NCI-H460 (cell line): ENCODE data around the gene MASP1. TPM values are rescaled to one million over a fixed set of nuclear protein-coding genes. Genes with fewer than 3 reads are reported as not detected.
"Not testable (repeated sequence)": the region's sequence is repeated elsewhere in the genome, so short reads cannot be mapped to it uniquely, and the experiment has no call there.

Experiments used
- DNase-seq: peaks from one replicate; pipeline ENCODE4 v3.0.0-alpha.2; 2016; ENCODE audit warnings: low read depth; ENCODE audit errors: extremely low read depth
- total RNA-seq: library from RNA; depleted of rRNA; stranded (reverse); fragments of >200 nt; shearing (Covaris generic); gene quantifications from 2 replicates; pipeline ENCODE4 v1.2.3, GENCODE V29; 2014

MASP1 gene
- total RNA-seq, 1 experiment from 2014 or later: 0.02 TPM

DNA sequence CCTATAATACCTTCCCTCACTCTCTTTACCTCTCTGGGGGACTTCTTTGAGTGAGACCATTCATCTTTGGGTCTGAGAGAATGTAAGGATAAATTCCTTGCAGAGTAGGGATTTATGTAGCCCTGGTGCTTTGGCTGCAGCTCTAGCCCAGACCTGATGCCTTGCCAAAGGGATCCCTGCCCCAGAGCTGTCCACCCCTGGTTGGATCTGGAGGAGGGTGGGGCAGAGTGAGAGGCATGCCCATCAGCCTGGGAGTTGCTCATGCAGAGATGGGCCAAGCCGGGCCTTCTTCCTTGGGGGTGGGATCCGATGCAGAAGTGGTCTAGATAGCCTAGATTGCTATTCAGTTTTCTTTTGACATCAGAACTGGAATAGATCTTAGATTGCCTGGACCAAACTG, 62.8 kb downstream of the MASP1 start:
- DNase-seq: no peak

DNA sequence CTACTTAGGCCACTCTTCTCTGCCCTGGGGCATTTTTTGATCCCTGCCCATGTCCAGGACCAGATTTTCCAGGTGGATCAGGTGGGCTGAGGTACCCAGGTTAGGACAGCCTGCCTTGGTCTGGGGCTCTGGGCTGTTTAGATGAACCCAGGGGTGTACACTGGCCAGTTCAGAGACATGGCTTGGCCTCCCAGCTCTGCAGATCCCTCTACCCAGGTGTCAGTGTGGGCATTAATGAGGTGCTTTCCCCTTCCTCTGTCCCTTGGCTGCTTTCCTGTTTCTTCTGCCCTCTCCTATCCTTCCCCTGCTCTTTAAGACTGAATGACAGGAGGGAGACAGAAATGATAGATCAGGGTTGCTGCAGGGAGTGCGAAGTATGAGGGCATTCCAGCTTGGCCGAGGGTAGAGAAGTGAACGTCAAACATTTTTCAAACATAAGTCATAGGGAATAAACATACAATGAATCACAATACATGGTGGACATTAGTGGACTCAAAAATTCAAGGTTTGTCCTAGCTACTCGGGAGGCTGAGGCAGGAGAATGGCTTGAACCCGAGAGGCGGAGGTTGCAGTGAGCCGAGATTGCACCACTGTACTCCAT, 63.8 kb downstream of the MASP1 start:
- no peak for DNase-seq

DNA sequence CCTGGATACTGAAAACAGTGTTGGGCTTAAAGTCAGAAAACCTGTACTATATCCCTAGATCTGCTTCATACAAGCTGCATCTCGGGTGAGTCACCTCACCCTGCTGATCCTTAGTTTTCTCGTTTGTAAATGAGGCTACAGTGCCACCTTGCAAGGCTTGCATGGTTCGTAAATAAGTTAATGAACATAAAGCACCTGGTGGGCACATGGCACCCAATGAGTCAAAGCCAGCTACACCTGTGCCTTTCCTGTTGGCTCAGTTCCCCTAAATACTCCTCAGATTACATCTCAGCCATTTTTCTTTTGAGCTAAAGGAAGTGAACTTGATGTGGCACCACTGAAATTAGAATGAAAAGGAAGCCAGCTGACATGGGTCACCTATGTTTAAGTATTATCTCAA, 67.7 kb downstream of the MASP1 start:
- DNase-seq: no peak

DNA sequence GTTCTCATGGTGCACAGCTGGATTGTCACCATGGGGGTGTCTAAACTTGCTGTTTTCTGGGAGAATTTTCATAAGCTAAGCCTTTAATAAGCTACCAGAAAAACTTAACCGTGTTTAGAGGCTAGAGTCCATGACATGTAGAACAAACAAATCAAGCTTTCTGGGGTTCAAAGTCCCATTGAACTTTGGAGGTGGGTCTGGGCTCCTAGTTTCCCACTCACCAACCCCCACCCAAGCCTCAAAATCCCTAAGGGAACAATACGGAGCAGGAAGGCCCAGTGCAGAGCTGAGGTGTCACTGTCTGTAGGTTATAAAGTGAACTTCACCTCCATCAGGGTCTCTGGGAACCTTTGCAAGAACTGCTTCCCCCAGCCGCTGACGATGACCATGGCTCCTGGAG, 68.7 kb downstream of the MASP1 start:
- DNase-seq: no peak

DNA sequence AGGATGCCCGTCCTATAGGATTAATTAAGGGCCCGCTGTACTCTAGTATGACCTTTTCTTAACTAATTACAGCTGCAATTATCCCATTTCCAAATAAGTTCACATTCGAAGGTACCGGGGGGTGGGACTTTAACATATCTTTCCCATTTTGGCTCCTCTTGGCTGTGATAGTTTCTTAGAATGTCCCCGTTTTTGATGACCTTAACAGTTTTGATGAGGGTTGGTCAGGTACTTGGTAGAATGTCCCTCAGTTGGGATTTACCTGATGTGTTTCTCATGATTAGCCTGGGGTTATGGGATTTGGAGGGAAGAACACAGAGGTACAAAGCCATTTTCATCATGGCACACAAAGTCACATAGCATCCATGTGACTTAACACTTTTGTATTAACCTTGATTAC, 76.1 kb downstream of the MASP1 start:
- no peak for DNase-seq

DNA sequence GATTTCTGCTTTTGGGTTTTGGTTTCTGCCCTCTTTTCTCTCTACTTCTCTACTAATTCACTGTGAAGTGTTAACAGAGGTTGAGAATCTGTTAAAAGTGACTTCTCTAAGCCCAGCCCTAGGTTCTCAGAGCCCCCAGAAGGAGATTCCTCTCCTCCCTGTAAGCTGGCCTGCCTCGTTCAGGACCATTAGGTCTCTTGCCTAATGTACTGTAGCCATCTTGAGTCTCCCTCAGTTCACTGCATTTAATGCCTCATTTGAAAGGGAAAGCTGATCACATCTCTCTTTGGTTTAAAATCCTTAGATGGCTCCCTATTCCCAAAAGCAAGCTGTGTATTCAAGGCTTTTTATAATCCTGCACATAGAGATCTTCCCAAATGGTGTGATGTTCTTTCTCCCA, 77.9 kb downstream of the MASP1 start:
- DNase-seq: no peak

DNA sequence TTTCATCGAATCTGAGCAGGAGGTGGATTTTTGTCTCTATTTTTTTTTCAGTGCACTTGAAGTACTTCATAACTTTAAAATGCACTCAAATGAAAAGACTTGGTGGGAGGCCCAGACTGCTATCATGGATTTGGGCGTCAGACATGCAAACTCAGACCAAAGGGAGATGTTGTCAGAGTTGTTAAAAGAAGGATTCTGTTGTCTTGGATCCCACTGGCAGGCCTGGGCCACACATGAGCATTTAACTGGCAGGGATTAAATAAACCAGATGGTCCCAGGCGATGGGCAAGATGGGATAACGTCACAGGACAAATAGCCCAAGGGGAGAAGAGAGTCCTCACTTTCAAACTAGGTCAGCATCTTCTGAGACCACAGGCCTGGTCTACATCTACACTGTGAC, 78.8 kb downstream of the MASP1 start:
- DNase-seq: no peak

DNA sequence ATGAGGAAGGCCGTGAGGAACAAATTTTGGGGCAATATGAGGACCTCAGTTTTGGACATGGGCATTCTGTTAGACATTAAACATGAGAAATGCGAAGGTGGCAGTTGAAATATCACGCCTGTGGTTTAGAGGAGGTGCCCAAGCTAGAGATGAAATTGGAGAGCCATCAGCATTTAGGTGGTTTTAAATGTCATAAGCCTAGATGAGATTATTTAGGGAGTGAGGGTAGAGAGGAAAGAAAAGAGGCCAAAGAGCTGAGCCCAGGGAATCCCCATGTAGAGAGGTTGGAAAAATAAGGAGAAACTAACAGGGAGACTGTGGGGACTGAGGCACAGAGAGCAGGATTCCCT, 79.4 kb downstream of the MASP1 start:
- DNase-seq: no peak

DNA sequence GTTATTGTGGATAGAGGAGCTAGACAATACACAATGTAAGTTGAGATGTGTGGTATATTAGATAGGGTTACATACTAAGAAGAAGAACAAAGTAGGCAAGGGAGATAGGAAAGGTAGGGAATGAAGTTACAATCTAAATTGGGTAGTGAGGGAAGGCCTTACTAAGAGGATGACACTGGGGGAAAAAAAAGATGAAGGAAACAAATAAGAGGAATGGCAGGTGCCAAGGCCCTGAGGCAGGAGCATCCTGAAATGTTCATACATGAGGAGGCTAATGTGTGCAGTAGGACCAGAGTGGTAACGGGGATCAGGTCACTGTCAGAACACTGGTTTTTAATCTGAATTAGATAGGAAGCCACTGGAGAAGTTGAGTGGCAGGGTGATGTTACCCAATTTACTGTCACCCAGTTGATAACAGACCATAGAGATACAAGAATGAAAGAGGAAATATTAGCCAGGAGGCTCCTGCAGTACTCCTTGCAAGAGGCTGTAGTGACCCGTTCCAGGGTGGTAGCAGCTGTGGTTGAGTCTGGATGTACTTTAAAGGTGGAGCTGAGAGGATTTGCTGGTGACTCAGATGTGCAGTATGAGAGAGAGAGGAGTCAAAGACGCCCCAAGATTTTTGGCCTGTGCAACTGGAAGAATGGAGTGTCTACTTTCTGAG, 79.9 kb downstream of the MASP1 start:
- DNase-seq: no peak

DNA sequence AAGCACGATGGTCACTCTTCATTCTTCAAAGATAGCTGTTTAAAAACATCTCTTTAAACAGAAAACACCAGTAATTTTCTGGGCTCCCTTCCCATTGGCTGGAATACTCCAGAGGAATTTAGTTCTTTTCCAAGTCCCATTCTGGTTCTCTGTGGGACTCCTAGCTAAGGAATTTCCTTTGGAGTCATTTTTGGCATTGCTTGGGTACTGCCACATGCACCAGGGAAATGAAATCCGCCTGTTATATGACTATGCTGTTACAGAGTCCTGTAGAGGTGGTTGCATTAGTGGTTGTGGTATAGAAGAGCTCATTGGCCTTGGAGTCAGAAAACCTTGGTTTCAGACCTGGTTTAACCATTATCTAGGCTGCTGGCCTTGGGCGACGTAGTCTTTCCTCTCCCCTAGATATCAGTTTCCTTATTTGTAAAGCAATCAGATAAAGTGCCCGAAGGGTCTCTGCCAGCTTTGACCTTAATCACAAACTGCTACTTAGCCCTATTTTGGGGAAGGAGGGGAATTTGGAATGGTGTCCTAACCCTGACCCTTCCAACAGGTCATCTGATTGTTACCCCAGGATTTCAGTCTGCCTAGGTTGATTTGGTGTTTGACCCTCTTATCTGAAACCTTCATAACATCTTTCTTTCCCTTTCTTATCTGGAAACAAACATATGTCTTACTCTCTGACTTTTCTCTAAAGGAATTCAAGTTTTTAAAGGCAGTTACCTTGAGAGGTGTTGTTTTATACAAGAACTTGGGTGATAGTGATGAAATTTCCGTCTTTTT, 80.8 kb downstream of the MASP1 start:
- no peak for DNase-seq

DNA sequence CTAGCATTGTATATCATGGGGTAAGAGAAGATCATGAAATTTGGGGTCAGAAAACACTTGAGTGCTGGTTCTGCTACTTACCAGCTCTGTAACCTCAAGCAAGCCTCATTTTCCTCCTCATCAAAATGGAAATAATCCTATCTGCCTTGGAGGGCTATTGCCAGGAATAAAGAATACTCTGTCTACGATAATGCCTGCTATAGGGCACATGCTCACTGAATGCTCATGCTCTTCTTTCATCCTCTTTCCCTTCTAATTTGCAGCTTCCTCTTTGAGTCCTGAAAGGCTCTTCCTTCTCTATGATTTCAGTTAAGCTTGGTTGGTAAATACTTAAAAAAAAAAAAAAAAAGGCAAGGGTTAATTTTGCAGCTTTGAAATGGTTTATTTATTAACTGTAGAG, 81.4 kb downstream of the MASP1 start:
- no peak for DNase-seq

DNA sequence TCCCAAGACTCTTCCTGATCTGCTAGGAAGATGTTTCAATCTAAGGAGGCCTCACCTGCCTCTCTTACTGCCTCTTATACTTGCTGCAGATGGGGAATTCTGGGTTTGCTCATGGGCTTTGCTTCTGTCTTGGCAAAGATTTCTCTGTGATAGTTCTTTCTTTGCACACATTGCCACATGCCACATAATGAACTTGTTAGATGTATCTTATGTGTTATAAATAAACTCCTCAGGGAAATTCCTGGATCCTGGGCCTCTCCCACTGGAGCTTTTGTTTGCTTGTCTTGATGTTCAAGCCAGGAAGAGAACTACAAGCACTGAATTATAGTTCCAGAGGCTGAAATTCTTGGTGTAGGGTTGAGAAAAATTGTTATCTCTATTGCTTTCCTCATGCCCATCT, 82.0 kb downstream of the MASP1 start:
- no peak for DNase-seq

DNA sequence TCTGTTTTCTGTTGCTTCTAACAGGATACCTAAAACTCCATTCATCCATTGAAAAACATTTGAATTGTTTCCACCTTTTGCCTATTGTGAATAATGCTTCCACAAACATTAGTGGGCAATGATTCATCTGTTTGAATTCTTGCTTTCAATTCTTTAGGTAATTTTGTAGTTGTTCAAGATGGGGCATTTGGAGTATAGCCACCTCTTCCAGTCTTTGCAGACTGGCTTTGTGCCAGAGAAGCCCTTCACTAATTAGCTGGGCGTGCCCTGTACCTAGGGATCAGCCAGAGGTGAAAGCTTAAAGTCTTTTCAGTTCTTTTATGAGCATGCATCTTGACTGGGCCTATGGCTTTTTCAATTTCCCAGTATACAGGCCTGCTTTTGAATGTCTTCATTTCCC, 83.4 kb downstream of the MASP1 start:
- DNase-seq: no peak

DNA sequence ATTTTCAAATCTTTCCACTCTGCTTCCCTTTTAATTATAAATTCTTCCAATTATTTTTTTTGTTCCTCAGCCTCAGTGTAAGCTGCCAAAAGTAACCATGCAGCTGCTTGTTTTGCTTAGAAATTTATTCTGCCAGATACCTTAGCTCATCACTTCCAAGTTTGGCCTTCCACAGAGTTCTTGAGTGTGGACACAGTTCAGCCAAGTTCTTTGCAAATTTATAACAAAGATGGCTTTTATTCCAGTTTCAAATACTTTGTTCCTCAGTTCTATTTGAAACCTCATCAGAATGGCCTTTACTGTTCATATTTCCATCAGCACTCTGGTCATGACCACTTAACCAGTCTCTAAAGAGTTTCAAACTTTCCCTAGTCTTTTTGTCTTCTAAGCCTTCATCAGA, 83.9 kb downstream of the MASP1 start:
- no peak for DNase-seq

DNA sequence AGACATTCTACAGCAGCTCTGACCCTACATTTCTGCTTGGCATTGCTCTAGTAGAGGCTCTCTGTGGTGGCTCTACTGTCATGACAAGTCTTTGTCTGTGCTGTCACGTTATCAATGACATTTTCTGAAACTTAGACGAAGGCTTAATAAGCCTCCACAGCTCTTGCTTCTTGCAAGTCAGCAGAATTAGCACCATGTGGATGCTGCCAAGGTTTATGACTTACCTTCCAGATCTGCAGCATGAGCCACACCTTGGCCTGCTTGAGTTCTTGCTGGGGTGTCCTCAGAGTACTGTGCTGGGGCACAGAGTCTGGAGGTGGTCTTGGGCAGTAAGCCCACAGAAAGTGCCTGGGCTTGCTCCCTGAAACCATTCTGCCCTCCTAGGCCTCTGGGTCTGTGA, 84.5 kb downstream of the MASP1 start:
- no peak for DNase-seq

DNA sequence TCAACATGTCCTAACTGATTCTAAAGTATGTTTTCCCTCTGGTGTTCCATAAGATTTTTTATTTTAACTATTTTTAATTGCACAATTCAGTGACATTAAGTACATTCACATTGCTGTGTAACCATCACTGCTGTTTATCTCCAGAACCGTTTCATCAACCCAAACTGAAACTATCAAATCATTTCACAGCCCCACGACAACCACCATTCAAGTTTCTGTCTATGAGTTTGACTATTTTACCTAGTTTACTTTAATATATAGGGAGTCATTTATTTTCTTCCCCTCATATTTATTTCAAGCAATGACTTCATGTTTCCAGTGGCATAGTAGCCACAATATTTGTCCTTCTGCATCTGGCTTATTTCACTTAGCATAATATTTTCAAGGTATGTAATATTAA, 85.9 kb downstream of the MASP1 start:
- DNase-seq: no peak

DNA sequence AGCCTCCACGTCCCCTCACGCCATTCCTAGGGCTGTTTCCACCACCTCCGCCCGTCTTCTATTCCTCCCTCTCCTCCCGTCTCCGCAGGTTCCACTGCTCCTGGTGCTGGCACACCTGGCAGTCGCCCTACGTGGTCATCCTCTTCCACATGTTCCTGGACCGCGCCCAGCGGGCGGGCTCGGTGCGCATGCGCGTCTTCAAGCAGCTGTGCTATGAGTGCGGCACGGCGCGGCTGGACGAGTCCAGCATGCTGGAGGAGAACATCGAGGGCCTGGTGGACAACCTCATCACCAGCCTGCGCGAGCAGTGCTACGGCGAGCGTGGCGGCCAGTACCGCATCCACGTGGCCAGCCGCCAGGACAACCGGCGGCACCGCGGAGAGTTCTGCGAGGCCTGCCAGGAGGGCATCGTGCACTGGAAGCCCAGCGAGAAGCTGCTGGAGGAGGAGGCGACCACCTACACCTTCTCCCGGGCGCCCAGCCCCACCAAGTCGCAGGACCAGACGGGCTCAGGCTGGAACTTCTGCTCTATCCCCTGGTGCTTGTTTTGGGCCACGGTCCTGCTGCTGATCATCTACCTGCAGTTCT, 92.0 kb downstream of the MASP1 start:
- not testable (repeated sequence) for DNase-seq

DNA sequence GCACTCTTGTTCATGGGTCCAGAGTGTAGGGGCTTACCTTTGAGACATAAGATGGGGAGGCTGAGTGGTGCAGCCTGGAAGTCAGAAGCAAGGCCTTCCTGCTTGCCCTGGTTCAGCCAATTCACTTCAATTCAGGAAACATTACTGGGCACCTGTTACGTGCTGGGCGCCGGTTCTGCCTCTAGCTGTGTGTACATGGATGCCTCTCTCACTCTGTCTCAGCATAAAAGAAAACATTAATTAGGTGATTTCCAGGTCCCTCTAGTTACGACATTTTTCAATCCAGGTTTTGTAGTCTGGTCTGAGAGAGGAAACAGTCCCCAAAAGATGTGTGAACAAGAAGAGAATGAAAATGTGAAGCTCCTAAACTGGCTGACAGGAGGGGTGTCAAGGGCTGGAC, 93.0 kb downstream of the MASP1 start:
- no peak for DNase-seq

DNA sequence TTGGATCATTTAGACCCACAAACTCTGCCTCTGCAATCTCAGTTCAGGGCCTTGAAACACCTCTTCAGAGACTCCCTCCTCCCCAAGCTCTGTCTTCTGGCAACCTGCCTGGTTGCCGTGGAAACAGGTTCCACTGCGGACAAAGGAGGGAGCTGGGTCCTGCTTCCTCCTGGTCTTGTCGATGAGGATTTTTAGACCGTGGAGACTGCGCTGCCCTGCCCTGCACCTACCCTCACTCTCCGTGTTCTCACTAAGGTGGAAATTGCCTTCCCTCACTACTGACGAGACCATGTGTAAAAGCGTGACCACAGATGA, 94.2 kb downstream of the MASP1 start, which contains the start of gene RTP1:
Gene RTP1 (plus strand): TSS at position 152 of the 315 bp plus-strand sequence. CDS start 30 bp downstream, at position 182.
- no peak for DNase-seq

DNA sequence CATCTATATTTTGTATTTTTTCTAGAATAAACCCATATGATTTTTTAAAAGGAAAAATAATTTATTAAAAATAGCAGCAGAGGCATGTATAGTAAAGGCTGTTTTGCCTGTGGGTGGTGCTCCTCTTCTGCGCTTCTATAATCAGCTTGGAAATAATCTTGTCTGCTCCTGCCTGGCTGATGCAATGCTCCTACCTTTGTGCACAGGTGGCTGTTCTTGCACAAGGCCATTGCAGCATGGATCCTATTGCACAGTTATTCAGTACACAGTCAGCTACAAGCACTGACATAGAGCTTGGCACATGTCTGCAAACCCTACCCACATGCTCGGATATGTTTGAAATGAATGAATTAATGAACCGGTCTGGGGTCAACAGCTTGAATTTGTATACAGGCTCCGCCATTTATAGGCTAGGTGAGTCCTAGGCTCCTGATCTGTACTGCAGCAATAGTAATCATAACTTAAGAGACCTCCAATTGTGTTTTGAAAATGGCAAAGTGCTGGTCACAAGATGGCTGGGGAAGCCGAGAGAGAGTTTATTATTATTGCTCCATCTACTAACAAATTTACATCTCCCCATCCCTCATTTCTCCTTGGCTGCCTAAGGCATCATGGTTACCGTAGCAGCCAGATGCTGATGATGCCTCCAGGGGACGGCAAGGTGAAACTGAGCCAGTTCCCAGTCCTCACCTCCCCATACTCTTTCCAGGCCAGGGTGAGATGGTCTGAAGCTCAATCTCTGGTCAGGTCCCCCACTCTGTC, 94.8 kb downstream of the MASP1 start:
- no peak for DNase-seq

DNA sequence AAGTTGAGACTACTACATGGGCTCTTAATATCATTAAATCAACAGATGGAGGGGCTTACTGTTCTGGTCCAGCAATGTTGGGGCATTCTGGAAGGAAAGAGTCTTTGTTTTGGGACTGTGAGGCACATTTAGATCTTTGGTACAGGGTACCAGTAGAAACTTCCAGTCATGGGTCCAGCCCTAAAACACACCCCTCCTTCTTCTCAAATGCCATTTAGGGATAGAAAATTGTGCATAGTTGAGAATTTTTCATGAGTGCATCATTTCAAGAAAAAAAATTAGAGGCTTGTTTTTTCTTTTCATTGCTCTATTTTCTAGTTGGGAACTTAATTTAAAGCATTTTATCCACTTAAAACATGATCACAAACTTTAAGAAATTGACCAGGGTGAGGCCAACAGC, 98.4 kb downstream of the MASP1 start:
- DNase-seq: no peak
